IPS-20b (cell line): ENCODE data around the gene AQP1.

Experiments used
- H3K27ac ChIP-seq: one replicate; pipeline ENCODE4 v1.5.1; 2013; ENCODE audit warnings: low read length
- H3K27me3 ChIP-seq: 2 replicates; pipeline ENCODE4 v1.6.1; 2013; ENCODE audit warnings: mild to moderate bottlenecking, low read length, inconsistent platforms; ENCODE audit not compliant: insufficient read depth
- H3K36me3 ChIP-seq: 2 replicates; pipeline ENCODE4 v1.6.1; 2013; ENCODE audit warnings: low read depth, mild to moderate bottlenecking, inconsistent platforms, low read length, moderate library complexity; ENCODE audit not compliant: insufficient read depth
- H3K4me1 ChIP-seq: 2 replicates; pipeline ENCODE4 v1.6.1; 2013; ENCODE audit warnings: mild to moderate bottlenecking, control low read depth, inconsistent platforms, low read length, moderate library complexity; ENCODE audit not compliant: insufficient read depth
- H3K4me3 ChIP-seq: 2 replicates; pipeline ENCODE4 v1.5.1; 2013; ENCODE audit warnings: mild to moderate bottlenecking, low read length, inconsistent platforms
- H3K9ac ChIP-seq: 2 replicates; pipeline ENCODE4 v1.6.1; 2013; ENCODE audit warnings: low read depth, mild to moderate bottlenecking, inconsistent platforms, low read length, moderate library complexity
- H3K9me3 ChIP-seq: 2 replicates; pipeline ENCODE4 v1.6.1; 2013; ENCODE audit warnings: mild to moderate bottlenecking, low read depth, low read length, inconsistent platforms; ENCODE audit not compliant: insufficient read depth

The AQP1 gene

DNA sequence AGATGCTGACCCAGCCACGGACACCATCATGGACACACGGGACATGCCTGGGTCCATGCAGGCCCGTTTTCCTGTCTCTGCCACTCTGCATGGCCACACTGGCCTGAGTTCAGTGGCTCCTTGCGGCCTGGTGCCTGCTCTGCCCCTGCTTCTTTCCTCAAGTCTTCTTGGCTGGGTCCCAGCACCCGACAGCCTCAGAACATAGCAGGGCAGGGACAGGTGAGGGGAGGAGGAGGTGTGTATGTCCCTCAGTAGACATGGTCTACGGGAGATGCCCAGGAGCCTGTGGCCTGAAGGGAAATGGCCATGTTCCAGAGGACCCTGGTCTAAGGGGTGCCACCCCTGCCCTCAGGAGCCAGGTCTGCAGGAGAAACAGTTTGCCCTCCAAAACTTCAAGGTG, 2.2 kb upstream of the AQP1 start:
- Histone ChIP-seq H3K4me3 (no peak overlapping the region), H3K9ac (no peak overlapping the region), H3K27me3 (no peaks in the 10 kb centered on the region), H3K4me1 (no peaks in the 10 kb centered on the region), H3K27ac (no peak overlapping the region), H3K9me3 (no peaks in the 10 kb centered on the region), H3K36me3 (no peaks in the 10 kb centered on the region)

DNA sequence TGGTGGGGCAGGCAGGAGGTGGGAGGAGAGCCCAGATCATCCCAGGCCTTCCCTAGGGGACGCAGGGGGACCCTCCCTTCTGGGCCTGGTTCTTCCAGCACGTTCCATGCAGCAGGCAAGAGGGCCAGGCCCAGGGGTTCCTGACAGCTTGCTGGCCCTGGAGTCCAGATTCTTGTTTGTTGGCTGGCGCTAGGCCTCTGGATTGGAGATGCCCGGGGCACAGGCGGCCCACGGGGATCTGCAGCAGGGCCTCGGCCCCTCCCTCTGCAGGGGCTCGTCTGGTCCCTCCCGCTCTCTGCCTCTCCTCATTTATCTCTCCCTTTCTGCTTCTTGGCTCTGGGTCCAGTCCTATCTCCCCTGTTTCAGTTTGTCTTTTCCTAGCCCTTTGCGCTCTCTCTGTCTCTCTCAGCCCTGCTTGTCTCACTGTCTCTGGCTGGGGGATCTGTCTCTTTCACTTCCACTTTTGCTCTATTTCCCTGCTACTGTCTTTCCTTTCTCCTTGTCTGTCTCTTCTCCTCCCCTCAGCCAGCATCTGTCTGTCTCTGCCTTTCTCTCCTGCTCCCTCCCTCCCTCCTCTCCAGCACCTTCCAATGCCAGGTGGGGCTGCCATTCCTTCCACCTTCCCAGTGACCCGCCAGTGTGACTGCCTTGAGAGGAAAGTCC, 1.1 kb upstream of the AQP1 start:
- H3K27me3 ChIP-seq = no peaks in the 10 kb centered on the region
- H3K36me3 ChIP-seq = no peaks in the 10 kb centered on the region
- H3K4me1 ChIP-seq = no peaks in the 10 kb centered on the region
- no peak overlapping the region for H3K27ac ChIP-seq
- no peak overlapping the region for H3K4me3 ChIP-seq
- H3K9ac ChIP-seq = no peak overlapping the region
- H3K9me3 ChIP-seq = no peaks in the 10 kb centered on the region

- Histone ChIP-seq H3K27me3 (no peaks in the 10 kb centered on the region), H3K36me3 (no peaks in the 10 kb centered on the region), H3K27ac (no peak overlapping the region), H3K4me1 (no peaks in the 10 kb centered on the region), H3K4me3 (no peak overlapping the region), H3K9me3 (no peaks in the 10 kb centered on the region), H3K9ac (no peak overlapping the region)
These were observed 520 bp upstream of the AQP1 start for GRCh38 chr7:30911133-30911532.

GRCh38 chr7:30912021-30912730, 523 bp downstream of the AQP1 start:
- no peaks in the 10 kb centered on the region for H3K4me1 ChIP-seq
- H3K9me3 ChIP-seq = no peaks in the 10 kb centered on the region
- no peak overlapping the region for H3K4me3 ChIP-seq
- H3K36me3 ChIP-seq = no peaks in the 10 kb centered on the region
- no peak overlapping the region for H3K9ac ChIP-seq
- no peaks in the 10 kb centered on the region for H3K27me3 ChIP-seq
- H3K27ac ChIP-seq = no peak overlapping the region

DNA sequence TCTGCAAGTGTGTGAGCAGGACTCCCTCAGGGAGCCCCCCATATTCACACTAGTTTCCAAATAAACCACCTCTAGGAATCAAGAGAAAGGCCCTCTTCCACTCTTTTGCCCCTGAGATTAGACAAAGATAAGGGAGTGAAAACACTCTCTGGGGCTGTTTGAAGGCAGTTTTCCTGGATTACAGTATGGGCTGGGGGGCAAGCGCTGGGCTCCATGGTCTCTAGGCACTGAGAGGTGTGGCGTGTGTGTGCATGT, 1.0 kb downstream of the AQP1 start:
- H3K4me3 ChIP-seq = no peak overlapping the region
- H3K4me1 ChIP-seq = no peaks in the 10 kb centered on the region
- no peak overlapping the region for H3K9ac ChIP-seq
- no peaks in the 10 kb centered on the region for H3K9me3 ChIP-seq
- H3K27ac ChIP-seq = no peak overlapping the region
- no peaks in the 10 kb centered on the region for H3K27me3 ChIP-seq
- H3K36me3 ChIP-seq = no peaks in the 10 kb centered on the region

- Histone ChIP-seq H3K9ac (no peak overlapping the region), H3K4me1 (no peaks in the 10 kb centered on the region), H3K36me3 (no peaks in the 10 kb centered on the region), H3K4me3 (no peak overlapping the region), H3K27ac (no peak overlapping the region), H3K27me3 (no peaks in the 10 kb centered on the region), H3K9me3 (no peaks in the 10 kb centered on the region)
These were observed 1.5 kb downstream of the AQP1 start for GRCh38 chr7:30912986-30913811.

DNA sequence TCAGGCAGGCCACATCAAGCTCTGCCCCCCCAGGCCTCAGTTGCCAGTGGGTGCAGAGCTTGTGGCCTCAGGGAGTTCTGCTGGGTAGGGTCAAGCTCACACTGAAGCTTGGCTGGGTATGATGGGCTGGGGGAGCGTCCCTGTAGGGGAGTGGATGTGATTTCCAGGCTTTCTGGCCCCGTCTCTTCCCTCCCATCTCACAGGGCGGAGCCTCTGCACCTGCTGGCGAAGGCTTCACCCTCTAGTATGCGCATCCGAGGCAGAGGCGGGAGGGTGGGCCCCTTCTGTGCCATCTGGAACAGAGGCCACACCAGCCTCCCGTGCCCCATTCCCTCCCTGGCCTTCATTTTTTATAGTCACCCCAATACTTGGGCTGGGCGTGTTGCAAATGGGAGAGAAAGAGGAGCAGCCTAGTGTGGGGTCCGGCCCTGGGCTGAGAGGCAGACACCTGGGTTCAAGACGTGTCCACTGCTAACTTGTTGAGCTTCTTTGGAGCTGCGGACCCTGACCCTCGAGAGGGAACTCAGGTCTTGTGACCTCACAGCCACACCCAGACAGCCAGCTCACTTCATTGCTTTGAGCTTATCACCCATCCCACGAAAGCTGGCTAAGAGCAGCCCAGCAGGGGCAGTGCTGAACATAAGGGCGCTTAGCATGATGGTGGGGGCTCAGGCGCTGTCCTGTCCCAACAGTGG, 2.3 kb downstream of the AQP1 start:
- no peak overlapping the region for H3K9ac ChIP-seq
- no peaks in the 10 kb centered on the region for H3K27me3 ChIP-seq
- H3K9me3 ChIP-seq = no peaks in the 10 kb centered on the region
- H3K4me1 ChIP-seq = no peaks in the 10 kb centered on the region
- no peak overlapping the region for H3K27ac ChIP-seq
- no peaks in the 10 kb centered on the region for H3K36me3 ChIP-seq
- H3K4me3 ChIP-seq = no peak overlapping the region

DNA sequence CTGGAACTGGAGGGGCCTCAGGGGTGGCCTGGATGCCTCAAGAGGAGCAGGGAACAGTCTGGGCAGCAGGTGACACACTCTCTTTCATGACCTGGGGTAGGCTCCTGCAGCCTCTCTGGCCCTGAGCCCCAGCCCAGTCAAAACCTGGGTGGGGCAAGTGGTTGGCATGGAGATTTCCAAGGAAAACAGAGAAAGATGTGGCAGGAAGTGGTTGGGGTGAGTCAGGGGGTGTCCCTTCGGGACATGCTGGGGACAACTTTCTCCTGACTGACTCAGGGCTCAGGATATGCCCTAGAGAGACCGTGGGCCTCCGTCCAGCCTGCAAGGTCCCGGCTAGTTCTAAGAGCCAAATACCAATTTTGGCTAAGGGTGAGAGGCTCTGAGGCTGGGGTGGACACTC, 2.9 kb downstream of the AQP1 start:
- H3K27me3 ChIP-seq = no peaks in the 10 kb centered on the region
- no peaks in the 10 kb centered on the region for H3K36me3 ChIP-seq
- no peak overlapping the region for H3K4me3 ChIP-seq
- H3K9me3 ChIP-seq = no peaks in the 10 kb centered on the region
- no peak overlapping the region for H3K27ac ChIP-seq
- H3K9ac ChIP-seq = no peak overlapping the region
- no peaks in the 10 kb centered on the region for H3K4me1 ChIP-seq

DNA sequence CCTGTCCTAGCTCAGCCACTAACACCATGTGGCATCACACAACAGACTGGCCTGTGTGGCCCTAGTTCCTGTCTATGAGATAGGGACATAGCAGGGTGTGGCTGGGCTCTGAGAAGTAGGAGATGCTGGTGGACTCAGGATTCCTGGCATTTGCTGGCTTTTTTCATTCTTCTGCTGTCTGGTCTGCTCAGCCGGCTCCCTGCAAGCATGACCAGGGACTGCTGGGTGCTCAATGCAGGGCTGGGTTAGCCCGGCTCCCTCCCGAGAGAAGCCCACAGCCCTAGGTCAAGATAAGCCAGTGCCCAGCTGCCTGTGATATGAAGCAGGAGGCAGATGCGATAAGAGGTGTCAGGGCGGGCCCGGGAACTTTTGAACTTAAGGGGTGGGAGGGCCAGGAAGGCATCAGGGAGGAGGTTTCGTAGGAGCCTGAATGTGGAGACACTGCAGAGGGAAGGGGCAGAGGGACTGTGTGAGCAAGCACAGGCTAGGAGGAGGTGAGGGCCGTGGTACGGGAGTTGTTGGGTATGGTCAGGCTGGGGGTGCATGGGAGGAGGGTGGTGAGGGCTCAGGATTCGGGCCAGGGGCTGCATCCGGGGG, 3.5 kb downstream of the AQP1 start:
- Histone ChIP-seq H3K4me1 (no peaks in the 10 kb centered on the region), H3K36me3 (no peaks in the 10 kb centered on the region), H3K27ac (no peak overlapping the region), H3K9me3 (no peaks in the 10 kb centered on the region), H3K9ac (no peak overlapping the region), H3K27me3 (no peaks in the 10 kb centered on the region), H3K4me3 (no peak overlapping the region)

- H3K9ac ChIP-seq = no peak overlapping the region
- H3K27ac ChIP-seq = no peak overlapping the region
- H3K4me3 ChIP-seq = no peak overlapping the region
- H3K4me1 ChIP-seq = no peaks in the 10 kb centered on the region
- H3K27me3 ChIP-seq = no peaks in the 10 kb centered on the region
- H3K9me3 ChIP-seq = no peaks in the 10 kb centered on the region
- H3K36me3 ChIP-seq = no peaks in the 10 kb centered on the region
These were observed 4.1 kb downstream of the AQP1 start for GRCh38 chr7:30915751-30916150.

DNA sequence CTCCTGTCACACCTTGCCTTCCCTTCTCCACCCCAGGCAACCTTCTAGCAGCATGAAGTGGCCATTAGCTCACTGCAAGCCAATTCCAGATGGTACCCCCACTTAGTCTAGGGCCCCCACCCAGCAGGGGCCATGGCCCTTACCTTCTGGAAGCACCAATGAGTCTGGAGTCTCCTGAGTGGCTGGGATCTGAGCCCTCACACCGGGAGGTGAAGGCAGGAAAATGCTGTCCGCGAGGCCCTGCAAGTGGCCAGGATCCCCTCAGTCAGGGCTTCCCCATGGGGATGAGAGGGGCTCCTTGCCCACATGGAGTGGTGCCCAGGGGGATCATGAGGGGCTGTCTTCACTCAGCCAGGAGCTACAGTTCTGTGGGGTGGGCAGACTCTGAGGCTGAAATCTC, 4.6 kb downstream of the AQP1 start:
- no peaks in the 10 kb centered on the region for H3K4me1 ChIP-seq
- H3K27ac ChIP-seq = no peak overlapping the region
- H3K9ac ChIP-seq = no peak overlapping the region

More for the DNA sequence above, 4.6 kb downstream of the AQP1 start:
- no peak overlapping the region for H3K4me3 ChIP-seq
- no peaks in the 10 kb centered on the region for H3K9me3 ChIP-seq
- H3K36me3 ChIP-seq = no peaks in the 10 kb centered on the region
- H3K27me3 ChIP-seq = no peaks in the 10 kb centered on the region
